CD4-positive, alpha-beta T cell treated with Interleukin-15 for 4 hours (primary cell): ENCODE measurements around the gene PPM1F.
"Not testable (repeated sequence)": the region's sequence is repeated elsewhere in the genome, so short reads cannot be mapped to it uniquely, and the experiment has no call there.

Source experiments
- DNase-seq: peaks from one replicate; pipeline ENCODE4 v3.0.0-alpha.2; 2020; ENCODE audit warnings: low spot score

Gene PPM1F

DNA sequence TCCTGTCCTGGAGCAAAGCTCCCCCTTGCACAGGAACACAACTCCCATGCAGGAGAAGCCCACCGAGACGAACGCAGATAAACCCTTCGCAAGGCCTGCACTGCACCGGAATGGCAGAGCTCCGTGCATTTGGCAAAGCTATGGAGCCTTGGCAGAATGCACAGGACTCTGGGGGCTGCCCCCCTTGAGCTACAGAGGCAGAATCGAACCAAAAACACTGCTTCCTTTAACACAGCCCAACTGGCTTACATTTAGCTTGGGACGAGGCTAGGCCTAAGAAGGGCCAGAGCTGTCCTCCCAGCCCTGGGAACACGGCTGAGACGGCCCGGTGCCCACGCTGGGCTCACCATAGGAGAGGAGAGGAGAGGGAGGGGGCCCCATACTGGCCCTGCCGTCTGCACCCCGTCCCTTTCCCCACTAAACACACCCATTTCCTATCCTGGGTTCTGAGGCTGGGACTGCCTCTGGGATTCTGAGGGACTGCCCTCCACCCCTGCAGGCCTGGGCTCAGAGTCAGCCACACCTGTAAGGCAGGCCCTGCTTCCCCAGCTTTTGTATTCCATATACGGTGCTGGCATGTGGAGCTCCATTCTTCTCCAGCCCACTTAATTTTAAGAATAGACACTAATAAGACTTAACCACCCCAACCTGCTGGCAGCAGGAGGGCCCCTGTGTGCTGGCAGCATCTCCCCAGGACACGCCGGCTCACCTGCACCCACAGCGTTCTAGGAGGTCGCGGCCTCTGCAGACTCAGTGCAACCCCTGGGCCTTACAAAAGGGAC is 32.9 kb downstream of the PPM1F start:
- no peak for DNase-seq

DNA sequence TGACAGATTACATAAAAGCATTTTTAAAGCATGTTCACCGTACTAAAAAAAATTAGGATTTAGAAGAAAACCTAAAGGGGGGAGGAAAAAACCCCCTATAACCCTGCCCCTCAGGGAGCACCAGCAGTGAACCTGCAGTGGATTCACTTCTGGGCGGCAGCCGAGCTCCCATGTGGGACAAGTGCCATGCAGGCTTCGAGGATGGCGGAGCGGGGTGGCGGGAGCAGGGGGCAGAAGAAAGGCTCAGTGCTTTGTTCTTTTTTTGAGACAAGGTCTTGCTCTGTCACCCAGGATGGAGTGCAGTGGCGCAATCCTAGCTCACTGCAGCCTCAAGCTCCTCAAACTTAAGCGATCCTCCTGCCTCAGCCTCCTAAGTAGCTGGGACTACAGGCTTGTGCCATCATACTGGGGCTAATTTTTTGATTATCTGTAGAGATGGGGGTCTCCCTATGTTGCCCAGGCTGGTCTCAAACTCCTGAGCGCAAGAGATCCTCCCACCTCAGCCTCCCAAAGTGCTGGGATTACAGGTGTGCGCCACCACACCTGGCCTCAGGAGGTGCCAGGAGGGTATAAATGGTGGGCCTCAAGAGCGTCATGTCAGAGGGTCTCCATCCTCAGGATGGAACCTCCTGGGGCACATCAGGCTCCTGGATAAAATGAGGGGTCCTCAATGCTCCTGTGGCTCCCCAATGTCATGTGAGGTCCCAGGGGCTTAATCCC is 34.0 kb downstream of the PPM1F start:
- no peak for DNase-seq

DNA sequence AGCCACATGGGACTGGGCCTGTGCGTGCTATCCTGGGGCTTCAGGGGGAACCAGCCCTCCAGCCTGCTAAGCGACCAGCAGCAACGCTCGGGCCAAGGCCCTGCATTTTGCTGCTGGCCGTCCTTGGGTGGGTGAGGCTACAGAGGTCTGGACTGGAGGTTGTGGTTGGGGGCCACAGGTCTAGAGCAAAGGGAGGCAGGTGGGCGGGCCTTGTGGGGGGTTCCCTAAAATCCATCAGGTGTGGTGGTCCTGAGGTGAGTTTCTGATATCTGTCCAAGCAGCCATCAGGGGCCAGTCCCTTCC is 34.7 kb downstream of the PPM1F start:
- DNase-seq: no peak

DNA sequence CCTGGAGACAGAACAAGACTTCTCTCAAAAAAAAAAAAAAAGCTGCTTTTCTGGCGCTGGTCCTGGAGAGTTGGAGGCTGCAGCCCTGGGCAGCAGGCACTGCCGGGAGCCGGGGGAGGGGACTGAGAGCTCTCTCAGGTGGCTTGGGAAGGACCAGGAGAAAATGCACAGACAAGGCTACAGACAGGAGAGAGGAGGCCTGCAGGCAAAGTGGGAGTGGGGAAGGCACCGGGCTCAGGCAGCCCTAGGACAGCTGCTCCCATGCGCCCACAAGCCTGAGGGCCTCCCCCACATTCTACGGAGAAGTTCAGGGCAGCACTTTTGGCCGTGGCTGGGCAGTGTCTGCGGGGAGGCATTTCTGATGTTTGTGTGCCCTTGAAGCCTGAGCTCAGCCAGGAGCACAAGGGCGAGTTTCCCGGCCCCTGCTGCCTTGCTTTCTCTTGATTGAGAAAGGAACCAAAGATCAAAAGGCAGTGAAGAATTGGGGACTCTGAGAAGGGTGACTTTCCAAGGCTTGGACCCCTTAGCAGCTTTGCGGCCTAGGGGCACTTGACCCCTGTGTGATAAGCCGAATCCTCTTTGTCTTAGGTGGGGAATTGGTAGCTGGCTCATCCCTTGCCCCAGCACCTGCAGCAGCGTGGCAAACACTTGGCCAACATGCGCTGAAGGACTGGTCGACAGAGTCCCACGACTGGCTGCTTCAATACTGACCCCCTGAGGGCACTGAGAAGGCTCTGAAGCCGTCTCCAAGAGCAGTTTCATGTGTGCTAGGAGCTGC is 35.3 kb downstream of the PPM1F start:
- no peak for DNase-seq

DNA sequence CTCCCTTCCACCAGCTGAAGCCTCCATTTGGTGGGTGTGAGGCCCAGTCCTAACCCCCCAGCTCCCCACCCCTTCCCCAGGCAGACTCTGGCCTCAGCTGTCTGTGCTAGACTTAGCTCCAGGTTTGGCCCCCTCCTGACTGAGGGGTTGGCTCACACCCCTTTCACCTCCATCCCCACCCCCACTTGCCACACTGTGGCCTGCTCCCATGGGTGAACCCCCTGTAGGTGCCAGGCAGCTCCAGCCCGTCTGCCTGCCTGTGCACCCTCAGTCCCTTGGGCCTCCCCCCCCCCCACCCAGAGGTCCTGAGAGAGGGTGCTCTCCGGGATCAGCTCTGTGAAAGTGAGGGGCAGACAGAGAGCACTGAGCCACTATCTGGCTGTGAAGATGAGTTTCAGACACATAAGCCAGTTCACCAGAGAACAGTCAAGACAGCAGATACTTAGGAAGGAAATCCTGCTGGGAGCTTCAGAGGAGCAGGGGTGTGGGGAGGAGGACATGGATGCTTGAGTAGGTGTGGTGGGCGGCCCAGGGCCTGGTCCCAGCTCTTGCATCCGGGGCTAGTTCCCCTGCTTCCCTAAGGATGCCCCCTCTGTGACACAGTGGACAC is 36.2 kb downstream of the PPM1F start:
- DNase-seq: no peak

DNA sequence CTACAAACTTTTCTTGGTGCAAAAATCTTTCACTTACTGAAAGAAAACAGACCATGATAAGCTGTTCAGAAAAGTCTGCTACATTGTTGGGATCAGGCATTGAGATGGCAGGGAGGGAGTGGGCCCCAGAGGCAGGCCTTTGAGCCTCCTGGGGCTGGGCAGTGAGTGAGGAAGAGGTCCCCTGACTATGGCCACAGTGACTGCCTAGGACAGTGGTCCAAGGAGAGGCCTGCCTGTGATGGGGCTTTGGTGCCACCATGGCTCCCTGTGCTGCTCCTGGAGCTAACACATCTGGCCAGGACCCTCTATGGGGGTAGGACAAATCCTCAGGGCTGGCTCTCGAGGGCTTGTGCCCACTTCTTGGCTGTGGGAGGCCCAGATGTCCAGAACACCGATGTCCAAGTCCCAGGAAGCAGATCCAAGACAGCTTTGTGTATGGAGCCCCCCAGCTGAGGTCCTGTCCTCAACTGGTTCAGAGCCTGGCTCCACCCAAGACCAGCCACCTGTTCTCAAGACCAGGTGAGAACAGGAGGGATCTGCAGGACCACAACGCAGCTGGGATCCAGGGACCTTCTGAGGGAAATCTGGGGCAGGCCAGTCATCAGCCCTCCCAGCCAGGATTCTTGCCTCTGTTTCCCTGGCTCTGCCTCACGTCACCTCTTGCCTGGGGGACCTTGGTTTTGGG is 36.9 kb downstream of the PPM1F start:
- DNase-seq: no peak

DNA sequence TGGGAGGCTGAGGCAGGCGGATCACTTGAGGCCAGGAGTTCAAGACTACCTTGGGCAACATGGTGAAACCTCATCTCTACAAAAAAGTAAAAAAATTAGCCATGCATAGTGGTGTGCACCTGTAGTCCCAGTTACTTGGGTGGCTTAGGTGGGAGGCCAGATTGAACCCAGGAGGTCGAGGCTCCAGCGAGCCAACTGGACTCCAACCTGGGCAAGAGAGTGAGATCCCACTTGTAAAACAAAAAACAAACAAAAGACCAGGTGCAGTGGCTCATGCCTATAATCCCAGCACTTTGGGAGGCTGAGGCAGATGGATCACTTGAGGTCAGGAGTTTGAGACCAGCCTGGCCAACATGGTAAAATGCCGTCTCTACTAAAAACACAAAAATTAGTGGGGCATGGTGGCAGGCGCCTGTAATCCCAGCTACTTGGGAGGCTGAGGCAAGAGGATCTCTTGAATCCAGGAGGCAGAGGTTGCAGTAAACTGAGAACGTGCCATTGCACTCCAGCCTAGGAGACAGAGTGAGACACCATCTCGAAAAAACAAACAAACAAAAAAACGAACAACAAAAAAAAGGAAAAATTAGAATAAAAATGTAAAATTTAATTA is 38.5 kb downstream of the PPM1F start:
- DNase-seq: not testable (repeated sequence)

DNA sequence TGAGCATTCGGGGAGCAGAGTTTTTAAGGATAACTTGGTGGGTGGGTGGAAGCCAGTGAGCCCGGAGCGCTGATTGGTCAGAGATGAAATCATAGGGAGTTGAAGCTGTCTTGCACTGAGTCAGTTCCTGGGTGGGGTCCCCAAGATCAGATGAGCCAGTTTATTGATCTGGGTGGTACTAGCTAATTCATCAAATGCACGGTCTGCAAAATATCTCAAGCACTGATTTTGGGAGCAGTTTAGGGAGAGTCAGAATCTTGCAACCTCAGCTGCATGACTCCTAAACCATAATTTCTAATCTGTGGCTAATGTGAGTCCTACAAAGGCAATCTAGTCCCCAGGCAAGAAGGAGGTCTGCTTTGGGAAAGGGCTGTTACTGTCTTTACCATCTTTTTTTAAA is 42.3 kb downstream of the PPM1F start:
- not testable (repeated sequence) for DNase-seq

DNA sequence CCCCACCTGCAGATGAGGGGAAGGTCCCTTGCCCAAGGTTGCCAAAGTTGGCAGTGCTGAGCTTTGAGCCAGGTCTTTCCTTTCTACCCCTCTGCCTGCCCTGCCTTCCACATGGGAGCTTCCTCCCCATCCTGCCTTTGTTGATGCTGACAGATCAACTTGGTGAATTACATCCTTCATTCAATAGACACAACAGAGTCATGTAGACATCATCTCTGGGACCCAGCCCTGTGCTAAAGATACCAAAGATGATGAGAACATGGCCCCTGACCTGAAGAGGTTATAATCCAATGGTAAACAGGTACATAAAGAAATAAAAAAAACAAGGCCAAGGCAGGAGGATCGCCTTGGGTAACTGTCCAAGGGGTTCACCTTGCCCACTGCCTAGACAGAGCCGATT is 42.8 kb downstream of the PPM1F start:
- DNase-seq: no peak

DNA sequence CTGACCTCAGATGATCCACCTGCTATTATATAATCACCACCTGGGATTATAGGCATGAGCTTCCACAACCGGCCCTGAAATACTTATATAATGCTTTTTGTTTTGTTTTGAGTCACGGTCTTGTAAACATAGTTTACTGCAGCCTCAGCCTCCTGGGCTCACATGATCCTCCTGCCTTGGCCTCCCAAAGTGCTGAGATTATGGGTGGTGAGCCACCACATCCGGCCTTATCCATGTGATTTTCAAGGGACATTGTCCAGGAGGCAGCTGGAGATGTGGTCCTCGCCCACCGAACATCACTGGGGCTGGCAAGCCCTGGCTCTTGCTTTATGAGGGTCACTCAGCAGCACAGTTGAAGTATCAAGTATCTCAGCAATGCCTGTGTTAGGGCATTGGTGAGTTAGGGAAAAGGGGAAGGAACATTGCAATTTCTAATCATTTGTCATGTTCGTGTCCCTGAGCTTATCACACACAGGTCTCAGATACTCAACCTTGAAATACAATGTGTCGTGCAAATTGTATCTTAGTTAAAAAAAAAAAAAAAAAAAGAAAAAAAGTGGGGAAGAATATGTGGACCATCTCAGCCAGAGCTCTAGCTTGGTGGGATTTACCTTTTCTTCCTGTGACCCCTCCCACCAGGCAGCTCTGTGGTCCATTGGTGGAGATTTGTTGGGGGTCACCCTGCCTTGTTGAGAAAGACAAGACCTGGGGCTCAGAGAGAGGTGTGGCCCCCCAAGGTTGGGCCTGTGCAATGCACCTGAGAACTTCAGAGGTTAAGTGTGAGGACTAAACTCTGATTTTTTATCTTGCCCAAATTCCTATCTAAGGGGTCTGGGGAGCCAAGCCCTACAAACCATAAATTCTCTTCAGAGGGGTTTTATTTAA is 44.8 kb downstream of the PPM1F start:
- no peak for DNase-seq

DNA sequence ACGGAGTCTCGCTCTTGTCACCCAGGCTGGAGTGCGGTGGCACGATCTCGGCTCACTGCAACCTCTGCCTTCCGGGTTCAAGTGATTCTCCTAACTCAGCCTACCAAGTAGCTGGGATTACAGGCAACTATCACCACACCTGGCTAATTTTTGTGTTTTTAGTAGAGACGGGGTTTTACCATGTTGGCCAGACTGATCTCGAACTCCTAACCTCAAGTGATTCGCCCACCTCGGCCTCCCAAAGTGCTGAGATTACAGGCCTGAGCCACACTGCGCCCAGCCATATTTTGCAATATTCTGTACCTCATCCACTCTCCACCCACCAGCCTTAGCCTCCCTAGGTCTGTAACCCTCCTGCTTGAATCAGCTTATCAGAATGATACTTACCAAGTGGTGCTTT is 47.4 kb downstream of the PPM1F start:
- not testable (repeated sequence) for DNase-seq

DNA sequence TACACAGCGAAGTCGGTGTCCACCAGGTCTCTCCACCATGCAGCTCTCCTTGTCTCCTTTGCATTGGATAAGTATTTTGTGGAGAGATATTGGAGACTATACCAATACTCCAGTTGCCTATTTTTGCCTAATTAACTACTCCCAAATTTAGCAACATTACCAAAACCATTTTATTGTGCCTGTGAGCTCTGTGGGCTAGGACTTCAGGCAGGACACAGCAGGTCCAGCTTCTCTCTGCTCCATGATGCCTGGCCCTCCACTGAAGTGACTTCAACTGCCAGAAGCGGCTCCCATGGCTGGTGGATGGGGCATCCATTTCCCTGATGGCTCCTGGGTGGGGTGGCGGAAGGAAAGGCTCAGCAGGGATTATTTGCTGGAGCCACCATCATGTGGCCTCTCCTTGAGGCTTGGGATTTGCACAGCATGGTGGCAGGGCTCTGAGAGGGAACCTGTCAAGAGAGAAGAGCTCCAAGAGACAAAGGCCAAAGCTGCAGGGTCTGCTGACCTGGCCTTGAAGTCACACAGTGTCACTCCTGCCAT is 48.3 kb downstream of the PPM1F start:
- no peak for DNase-seq

DNA sequence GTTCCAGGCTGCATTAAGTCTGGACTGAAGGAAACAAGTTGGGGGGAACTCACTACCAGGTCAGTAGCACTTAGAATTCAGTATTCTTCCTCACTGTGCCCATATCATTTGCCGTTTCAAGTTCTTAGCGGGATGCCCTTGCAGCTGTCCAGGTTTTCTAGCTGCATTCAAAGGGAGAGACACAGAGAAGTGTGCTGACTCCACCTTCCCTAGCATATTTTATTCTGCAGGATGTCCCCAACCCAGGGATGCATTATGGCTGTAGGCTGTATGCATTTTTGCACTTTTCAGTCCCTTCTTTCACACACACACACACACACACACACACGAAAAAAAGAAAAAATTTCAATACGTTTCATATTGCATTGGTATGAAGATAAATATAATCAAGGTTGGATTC is 49.4 kb downstream of the PPM1F start:
- DNase-seq: no peak

DNA sequence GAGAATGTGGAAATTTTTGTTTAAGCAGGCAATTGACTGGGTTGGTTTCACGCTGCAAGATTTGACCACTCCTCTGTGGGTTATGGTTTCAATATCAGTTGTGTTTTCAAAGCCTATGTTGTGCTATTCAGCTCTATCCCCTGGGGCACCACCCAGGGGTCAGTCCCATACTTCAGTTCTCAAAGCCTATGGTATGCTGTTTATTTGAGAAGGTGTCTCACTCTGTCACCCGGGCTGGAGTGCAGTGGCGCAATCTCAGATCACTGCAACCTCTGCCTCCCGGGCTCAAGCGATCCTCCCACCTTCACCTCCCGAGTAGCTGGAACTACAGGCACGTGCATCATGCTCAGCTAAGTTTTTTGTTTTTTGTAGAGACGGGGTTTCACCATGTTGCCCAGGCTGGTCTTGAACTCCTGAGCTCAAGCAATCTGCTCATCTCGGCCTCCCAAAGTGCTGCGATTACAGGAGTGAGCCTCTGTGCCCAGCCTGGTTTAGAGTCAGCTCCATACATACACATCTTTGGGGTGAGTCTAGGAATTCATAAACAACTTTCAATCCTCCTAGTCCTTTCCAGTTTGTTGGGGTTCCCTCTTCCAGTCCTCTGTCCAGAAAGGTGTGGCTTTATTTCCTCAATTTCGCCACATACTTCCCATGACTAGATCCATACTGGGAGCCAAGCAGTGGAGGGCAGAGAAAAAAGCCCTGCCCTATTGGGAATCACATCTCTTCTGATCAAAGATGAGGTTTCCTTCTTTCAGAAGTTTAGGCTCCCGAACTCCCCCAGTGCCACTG is 50.2 kb downstream of the PPM1F start:
- no peak for DNase-seq

DNA sequence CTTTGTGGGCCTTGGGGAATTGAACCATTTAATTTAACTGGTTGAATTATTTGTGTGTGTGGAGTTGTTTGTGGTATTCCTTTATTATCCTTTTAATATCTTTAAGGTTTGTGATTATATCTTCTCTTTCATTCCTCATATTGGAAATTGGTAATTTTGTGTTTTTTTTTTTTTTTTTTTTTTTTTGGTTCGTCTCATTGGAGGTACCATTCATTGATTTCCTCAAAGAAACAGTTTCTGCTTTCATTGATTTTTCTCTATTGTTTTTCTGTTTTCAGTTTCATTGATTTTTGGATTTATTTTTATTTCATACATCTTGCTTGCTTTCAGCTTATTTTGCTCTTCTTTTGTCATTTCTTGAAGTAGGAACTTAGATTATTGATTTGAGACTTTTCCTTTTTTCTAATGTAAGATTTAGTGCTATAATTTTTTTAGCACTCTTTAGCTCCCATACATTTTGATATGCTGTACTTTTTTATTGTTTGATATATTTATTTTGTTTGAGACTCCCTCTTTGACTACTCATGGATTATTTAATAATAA is 54.2 kb downstream of the PPM1F start:
- DNase-seq: no peak

DNA sequence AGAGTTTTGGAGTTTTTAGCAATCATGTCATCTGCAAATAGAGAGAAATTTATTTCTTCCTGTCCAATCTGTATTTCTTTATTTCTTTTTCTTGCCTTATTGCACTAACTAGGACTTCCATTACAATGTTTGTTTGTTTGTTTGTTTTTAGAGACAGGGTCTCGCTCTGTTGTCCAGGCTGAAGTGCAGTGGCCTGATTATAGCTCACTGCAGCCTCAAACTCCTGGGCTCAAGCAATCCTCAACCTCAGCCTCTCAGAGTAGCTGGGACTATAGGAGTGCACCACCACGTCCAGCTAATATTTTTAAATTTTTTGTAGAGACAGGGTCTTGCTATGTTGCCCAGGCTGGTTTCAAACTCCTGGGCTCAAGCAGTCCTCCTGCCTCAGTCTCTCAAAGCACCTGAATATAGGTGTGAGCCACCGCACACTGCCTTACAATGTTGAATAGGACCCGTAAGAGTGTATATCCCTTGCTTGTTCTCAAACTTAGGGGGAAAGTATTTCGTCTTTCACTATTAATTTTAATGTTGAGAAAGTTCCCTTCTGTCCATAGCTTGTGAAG is 55.6 kb downstream of the PPM1F start:
- DNase-seq: no peak

DNA sequence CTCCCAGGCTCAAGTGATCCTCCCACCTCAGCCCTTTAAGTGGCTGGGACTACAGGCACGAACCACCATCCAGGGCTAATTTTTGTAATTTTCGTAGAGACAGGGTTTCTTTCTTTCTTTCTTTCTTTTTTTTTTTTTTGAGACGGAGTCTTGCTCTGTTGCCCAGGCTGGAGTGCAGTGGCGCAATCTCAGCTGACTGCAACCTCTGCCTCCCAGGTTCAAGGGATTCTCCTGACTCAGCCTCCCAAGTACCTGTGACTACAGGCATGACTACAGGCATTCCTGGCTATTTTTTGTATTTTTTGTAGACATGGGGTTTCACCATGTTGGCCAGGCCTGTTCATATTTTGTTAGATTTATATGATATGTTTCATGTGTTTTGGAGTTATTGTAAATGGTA is 56.4 kb downstream of the PPM1F start:
- DNase-seq: not testable (repeated sequence)

DNA sequence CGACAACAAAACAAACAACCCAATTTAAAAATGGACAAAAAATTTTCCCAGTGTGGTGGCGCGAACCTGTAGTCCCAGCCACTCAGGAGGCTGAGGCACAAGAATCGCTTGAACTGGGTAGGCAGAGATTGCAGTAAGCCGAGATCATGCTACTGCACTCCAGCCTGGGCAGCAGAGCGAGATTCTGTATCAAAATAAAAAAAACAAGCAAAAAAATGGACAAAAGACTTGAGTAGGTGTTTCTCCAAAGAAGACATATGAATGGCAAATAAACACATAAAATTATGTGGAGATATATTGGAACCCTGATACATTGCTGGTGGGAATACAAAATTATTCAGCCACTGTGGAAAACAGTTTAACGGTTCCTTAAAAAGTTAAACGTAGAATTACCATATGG is 57.8 kb downstream of the PPM1F start:
- no peak for DNase-seq
